GM19455 (cell line): ENCODE measurements around the gene ZNF175.
A peak's percentile ranks its signal among the peaks of the same experiment; 100 is the strongest.

Experiments
- ATAC-seq: cut with Tn5 transposase; IDR thresholded peaks from one replicate; pipeline ENCODE4 v1.9.1; 2021; ENCODE audit not compliant: unreplicated experiment

The ZNF175 gene

GRCh38 chr19:51570962-51571575 is at the start of gene ZNF175:
ZNF175 (plus strand) TSS chr19:51571283; CDS start chr19:51573330, 2,047 bp downstream.
- ATAC-seq: peak; percentile 69

GRCh38 chr19:51521357-51521756 is 49.7 kb upstream of the ZNF175 start:
- no peak for ATAC-seq

GRCh38 chr19:51521781-51522180 is 49.3 kb upstream of the ZNF175 start:
- ATAC-seq: no peak

- no peak for ATAC-seq
Observed at GRCh38 chr19:51524666-51525264, 46.3 kb upstream of the ZNF175 start.

GRCh38 chr19:51525651-51526050 is 45.4 kb upstream of the ZNF175 start:
- no peak for ATAC-seq

- ATAC-seq: no peak
Observed at GRCh38 chr19:51529301-51529700, 41.8 kb upstream of the ZNF175 start.

GRCh38 chr19:51530616-51531015 is 40.5 kb upstream of the ZNF175 start:
- no peak for ATAC-seq

GRCh38 chr19:51531349-51532315 is 39.5 kb upstream of the ZNF175 start, which contains the start of gene SIGLEC6:
SIGLEC6 (minus strand) TSS chr19:51531670; CDS start chr19:51531648, 22 bp downstream.
- no peak for ATAC-seq

GRCh38 chr19:51535535-51535934 is 35.5 kb upstream of the ZNF175 start:
- ATAC-seq: no peak

GRCh38 chr19:51539821-51540366 is 31.2 kb upstream of the ZNF175 start:
- ATAC-seq: no peak

GRCh38 chr19:51541458-51542357 is 29.4 kb upstream of the ZNF175 start:
- ATAC-seq: no peak

- no peak for ATAC-seq
Observed at GRCh38 chr19:51542699-51543098, 28.4 kb upstream of the ZNF175 start.

GRCh38 chr19:51544038-51544437 is 27.0 kb upstream of the ZNF175 start:
- no peak for ATAC-seq

GRCh38 chr19:51546107-51546649 is 24.9 kb upstream of the ZNF175 start:
- no peak for ATAC-seq

- ATAC-seq: no peak
Observed at GRCh38 chr19:51546650-51547396, 24.3 kb upstream of the ZNF175 start.

- no peak for ATAC-seq
Observed at GRCh38 chr19:51547397-51548212, 23.5 kb upstream of the ZNF175 start.

GRCh38 chr19:51548213-51548651 is 22.9 kb upstream of the ZNF175 start:
- no peak for ATAC-seq

- ATAC-seq: no peak
Observed at GRCh38 chr19:51548891-51549305, 22.2 kb upstream of the ZNF175 start.
